H1 (cell line): ENCODE measurements around the gene CHD6. TPM values are rescaled to one million over a fixed set of nuclear protein-coding genes. Genes with fewer than 3 reads are reported as not detected.

ENCODE experiments used
- CTCF ChIA-PET: fragments of 300-600 bp; sonication (Branson Sonifier 250); formaldehyde crosslinking; loops from one replicate; lab custom pipeline; 2021; ENCODE audit not compliant: partially characterized antibody; lab: Charles Lee
- POLR2A ChIA-PET: fragments of 300-600 bp; sonication (Branson Sonifier 250); formaldehyde crosslinking; loops from one replicate; lab custom pipeline; 2021; ENCODE audit warnings: inconsistent platforms; ENCODE audit not compliant: partially characterized antibody; lab: Charles Lee
- DNase-seq, 2 experiments: peaks; one replicate each; pipeline versions ENCODE4 v3.0.0 to v3.0.0-alpha.2; 2010 to 2022; ENCODE audit warnings: low spot score in 2 of 2, low read depth in 1 of 2, mixed read lengths in 1 of 2
- FAIRE-seq: peaks from 2 replicates; lab custom pipeline; 2011; peaks lifted over from hg19 to GRCh38; lab: Jason Lieb, UNC
- H2AFZ ChIP-seq: 2 replicates; pipeline ENCODE4 v1.8.1; 2012; ENCODE audit warnings: low read length, inconsistent platforms
- H2AK5ac ChIP-seq: 2 replicates; pipeline ENCODE4 v1.6.1; 2013; ENCODE audit warnings: low read depth, low read length
- H2BK120ac ChIP-seq: replicated peaks from 2 replicates; pipeline ENCODE3; 2013; ENCODE audit warnings: low read depth, low read length, inconsistent platforms
- H2BK12ac ChIP-seq: 2 replicates; pipeline ENCODE4 v1.6.1; 2013; ENCODE audit warnings: low read depth, low read length
- H2BK15ac ChIP-seq: 2 replicates; pipeline ENCODE4 v1.6.1; 2013; ENCODE audit warnings: low read length
- H2BK20ac ChIP-seq: 2 replicates; pipeline ENCODE4 v1.6.1; 2013; ENCODE audit warnings: low read length
- H2BK5ac ChIP-seq: 2 replicates; pipeline ENCODE4 v1.6.1; 2013; ENCODE audit warnings: low read depth, low read length
- H3K14ac ChIP-seq: 2 replicates; pipeline ENCODE4 v1.6.1; 2013; ENCODE audit warnings: inconsistent platforms; ENCODE audit not compliant: insufficient read length
- H3K18ac ChIP-seq: 2 replicates; pipeline ENCODE4 v1.6.1; 2013; ENCODE audit warnings: low read length; ENCODE audit errors: extremely low read depth
- H3K23ac ChIP-seq: 2 replicates; pipeline ENCODE4 v1.6.1; 2013; ENCODE audit warnings: inconsistent platforms; ENCODE audit not compliant: insufficient read length
- H3K23me2 ChIP-seq: 2 replicates; pipeline ENCODE4 v1.6.1; 2013; ENCODE audit warnings: low read depth, low read length
- H3K27ac ChIP-seq: 2 replicates; pipeline ENCODE4 v1.6.1; 2011; ENCODE audit warnings: low read depth, low read length, inconsistent platforms
- H3K27me3 ChIP-seq, 4 experiments: replicated peaks in 1 of 4; 1 replicate in 1 of 4; 2 replicates in 3 of 4; pipeline versions ENCODE4 v1.6.1 to v1.8.1; 2011 to 2013; ENCODE audit warnings: low read length in 3 of 4, mild to moderate bottlenecking in 3 of 4, inconsistent platforms in 2 of 4, mixed read lengths in 2 of 4, moderate library complexity in 1 of 4; ENCODE audit not compliant: control insufficient read depth in 3 of 4, insufficient read depth in 3 of 4; ENCODE audit errors: extremely low read depth in 1 of 4
- H3K36me3 ChIP-seq, 4 experiments: 2 replicates each; pipeline versions ENCODE4 v1.6.1 to v1.8.1; 2011 to 2013; ENCODE audit warnings: mild to moderate bottlenecking in 4 of 4, low read length in 3 of 4, moderate library complexity in 2 of 4, control low read depth in 1 of 4, inconsistent platforms in 1 of 4; ENCODE audit not compliant: insufficient read depth in 4 of 4, control insufficient read depth in 2 of 4
- H3K4ac ChIP-seq: replicated peaks from 2 replicates; pipeline ENCODE3; 2013; ENCODE audit warnings: low read length, low read depth, mixed read lengths, inconsistent platforms; ENCODE audit not compliant: insufficient read length
- H3K4me1 ChIP-seq, 4 experiments: replicated peaks in 1 of 4; 1 replicate in 1 of 4; 2 replicates in 3 of 4; pipeline versions ENCODE4 v1.6.1 to v1.8.1; 2011 to 2013; ENCODE audit warnings: low read length in 3 of 4, inconsistent platforms in 2 of 4, mixed read lengths in 1 of 4; ENCODE audit not compliant: insufficient read depth in 4 of 4, control insufficient read depth in 3 of 4
- H3K4me2 ChIP-seq, 2 experiments: 2 replicates each; pipeline versions ENCODE4 v1.6.1 to v1.8.1; 2011 to 2013; ENCODE audit warnings: low read depth in 2 of 2, low read length in 2 of 2, control low read depth in 1 of 2, inconsistent platforms in 1 of 2, mild to moderate bottlenecking in 1 of 2; ENCODE audit not compliant: insufficient read depth in 1 of 2
- H3K4me3 ChIP-seq, 4 experiments: fragments of 200-600, 300-600 bp in 1 of 4; sonication (generic), shearing (Covaris generic), sonication (Bioruptor Twin) in 1 of 4; 2 replicates each; pipeline versions ENCODE4 v1.5.1 to v1.8.1; 2011 to 2016; ENCODE audit warnings: low read length in 4 of 4, low read depth in 3 of 4, control low read depth in 2 of 4, inconsistent platforms in 2 of 4, mild to moderate bottlenecking in 2 of 4, mixed read lengths in 1 of 4, moderate library complexity in 1 of 4; ENCODE audit not compliant: insufficient read depth in 2 of 4; ENCODE audit errors: extremely low read depth in 1 of 4
- H3K56ac ChIP-seq: replicated peaks from 2 replicates; pipeline ENCODE3; 2013; ENCODE audit warnings: low read depth, mild to moderate bottlenecking, mixed read lengths, low read length, inconsistent platforms; ENCODE audit not compliant: insufficient read length
- H3K79me1 ChIP-seq: 2 replicates; pipeline ENCODE4 v1.6.1; 2013; ENCODE audit warnings: low read depth, low read length, control low read depth
- H3K79me2 ChIP-seq, 2 experiments: 2 replicates each; pipeline versions ENCODE4 v1.6.1 to v1.8.1; 2012 to 2013; ENCODE audit warnings: low read length in 2 of 2, mild to moderate bottlenecking in 2 of 2, inconsistent platforms in 1 of 2; ENCODE audit not compliant: insufficient read depth in 2 of 2, control insufficient read depth in 1 of 2
- H3K9ac ChIP-seq, 4 experiments: replicated peaks in 1 of 4; 1 replicate in 1 of 4; 2 replicates in 3 of 4; pipeline versions ENCODE4 v1.6.1 to v1.8.1; 2011 to 2013; ENCODE audit warnings: low read depth in 3 of 4, low read length in 3 of 4, control low read depth in 2 of 4, mild to moderate bottlenecking in 2 of 4, moderate library complexity in 2 of 4, inconsistent platforms in 1 of 4; ENCODE audit errors: extremely low read depth in 1 of 4
- H3K9me3 ChIP-seq, 2 experiments: 2 replicates each; pipeline versions ENCODE4 v1.6.1 to v1.8.1; 2012 to 2013; ENCODE audit warnings: mild to moderate bottlenecking in 2 of 2, moderate library complexity in 2 of 2, control low read depth in 1 of 2, inconsistent platforms in 1 of 2, low read depth in 1 of 2, low read length in 1 of 2, mixed read lengths in 1 of 2; ENCODE audit not compliant: insufficient read depth in 2 of 2
- H4K20me1 ChIP-seq, 2 experiments: replicated peaks in 1 of 2; 2 replicates each; pipeline versions ENCODE3 to v1.8.1; 2011 to 2013; ENCODE audit warnings: inconsistent platforms in 2 of 2, low read length in 2 of 2, mild to moderate bottlenecking in 1 of 2; ENCODE audit not compliant: insufficient read depth in 2 of 2, control insufficient read depth in 1 of 2
- H4K5ac ChIP-seq: 2 replicates; pipeline ENCODE4 v1.6.1; 2013; ENCODE audit warnings: low read length, low read depth, mixed read lengths, inconsistent platforms; ENCODE audit not compliant: insufficient read length
- H4K8ac ChIP-seq: 2 replicates; pipeline ENCODE4 v1.8.0; 2013; ENCODE audit warnings: mild to moderate bottlenecking, moderate library complexity, low read length, inconsistent platforms; ENCODE audit not compliant: insufficient read depth; ENCODE audit errors: extremely low read depth
- H4K91ac ChIP-seq: replicated peaks from 2 replicates; pipeline ENCODE3; 2013; ENCODE audit warnings: low read length, mixed read lengths, inconsistent platforms; ENCODE audit not compliant: insufficient read length
- GABPA ChIP-seq: IDR thresholded peaks from 2 replicates; pipeline ENCODE4 v1.6.1; 2011; ENCODE audit warnings: mild to moderate bottlenecking, low read length, moderate library complexity, borderline replicate concordance; ENCODE audit not compliant: insufficient read depth
- POU5F1 ChIP-seq: IDR thresholded peaks from 2 replicates; pipeline ENCODE4 v1.6.1; 2011; ENCODE audit warnings: low read depth, mild to moderate bottlenecking, low read length, moderate library complexity
- RBBP5 ChIP-seq: IDR thresholded peaks from 2 replicates; pipeline ENCODE4 v1.7.1; 2012; ENCODE audit warnings: low read depth, mild to moderate bottlenecking, inconsistent platforms, low read length, moderate library complexity, borderline replicate concordance
- RNF2 ChIP-seq: fragments of 200-900, 300-1000 bp; sonication (generic); IDR thresholded peaks from 2 replicates; pipeline ENCODE4 v1.7.1; 2016; ENCODE audit warnings: borderline replicate concordance, low read depth, mild to moderate bottlenecking, antibody characterized with exemption, low read length; ENCODE audit not compliant: poor library complexity, severe bottlenecking; ENCODE audit errors: missing control alignments
- TAF7 ChIP-seq: optimal IDR thresholded peaks from 2 replicates; pipeline ENCODE3; 2011; ENCODE audit warnings: low read depth, mild to moderate bottlenecking, inconsistent platforms, low read length, moderate library complexity, borderline replicate concordance
- TCF12 ChIP-seq: IDR thresholded peaks from 2 replicates; pipeline ENCODE4 v1.6.1; 2011; ENCODE audit warnings: low read depth, mild to moderate bottlenecking, low read length
- TEAD4 ChIP-seq: IDR thresholded peaks from 2 replicates; pipeline ENCODE4 v1.6.1; 2012; ENCODE audit warnings: low read depth, low read length, inconsistent platforms, mixed read lengths
- ZNF274 ChIP-seq: IDR thresholded peaks from 2 replicates; pipeline ENCODE4 v1.7.0; 2012; ENCODE audit warnings: low read length, borderline replicate concordance; ENCODE audit errors: extremely low read depth
- whole genome bisulfite sequencing, 2 experiments: shearing (Covaris generic) in 1 of 2; methylation state at CpG; one replicate each; pipeline versions ENCODE4 v1.1.6 to v1.1.7; 2013 to 2015; ENCODE audit warnings: low lambda C conversion rate in 2 of 2, mixed read lengths in 2 of 2, inconsistent platforms in 1 of 2, low coverage in 1 of 2, missing lambda C conversion rate in 1 of 2; ENCODE audit not compliant: insufficient replicate concordance in 2 of 2, insufficient coverage in 1 of 2, insufficient read length in 1 of 2; ENCODE audit errors: extremely low coverage in 1 of 2, missing lambda C conversion rate in 1 of 2; 5-methylcytosine and 5-hydroxymethylcytosine counted together
- polyA plus RNA-seq, 7 experiments: library from polyadenylated mRNA; depleted of rRNA in 3 of 7; stranded (reverse) in 5 of 7; unstranded in 2 of 7; fragments of >200 nt in 5 of 7; fragments of 200-250 nt in 2 of 7; gene quantifications; 1 replicate in 5 of 7; 2 replicates in 1 of 7; 4 replicates in 1 of 7; pipeline versions ENCODE4 v1.2.1 to v1.2.3, GENCODE V29; 2011 to 2013; ENCODE audit warnings: missing spikeins in 2 of 7, mixed read lengths in 2 of 7
- total RNA-seq: library from RNA; stranded (reverse); fragmentation: NEBNext Ultra II Directional; extraction: Animal tissue kit (Norgen Biotek cat#: 25700); gene quantifications from 2 replicates; pipeline ENCODE4 v1.2.1, GENCODE V29; 2021

The CHD6 gene
- total and polyA plus RNA-seq, 2 of the 8 experiments (the other 6 are each of a cell fraction or from before 2014, with no cell fraction given) = 11.1 to 62.9 TPM

GRCh38 chr20:41369673-41370072 lies 248.5 kb downstream of the CHD6 start:
- Histone ChIP-seq H3K9me3 (peaks cover 8 to 9% of the 10 kb centered on the region in 2 experiments; a peak in 3 of 4 replicates), H3K14ac (no peak overlapping the region), H4K5ac (no peak overlapping the region), H3K4me2 (no peak overlapping the region), H3K56ac (no peak overlapping the region), H3K79me1 (no peaks in the 10 kb centered on the region), H3K4me3 (no peak overlapping the region), H3K36me3 (no peaks in the 10 kb centered on the region), H2BK20ac (no peak overlapping the region), H2BK15ac (no peak overlapping the region), H3K27me3 (peaks cover 18 to 37% (median 33%) of the 10 kb centered on the region in 4 experiments), H3K4me1 (peaks cover 0 to 2% (median 0%) of the 10 kb centered on the region in 4 experiments; a peak in 3 of 7 replicates), H3K23ac (no peak overlapping the region), H4K20me1 (peaks cover 2 to 8% of the 10 kb centered on the region in 2 experiments), H2BK120ac (no peak overlapping the region), H2BK12ac (no peak overlapping the region), H4K91ac (no peak overlapping the region), H3K4ac (no peak overlapping the region), H2AK5ac (no peak overlapping the region), H3K79me2 (no peaks in the 10 kb centered on the region), H2AFZ (no peak overlapping the region), H3K27ac (no peak overlapping the region), H2BK5ac (no peak overlapping the region), H4K8ac (no peak overlapping the region), H3K9ac (no peak overlapping the region), H3K18ac (no peak overlapping the region), H3K23me2 (peaks cover 7% of the 10 kb centered on the region; the same call in 1 of the 2 replicates)
- POLR2A ChIA-PET = interaction anchor here (1.1 kb wide), 1 partner anchor 12 kb away, joined by 3 read pairs; no protein-coding TSS in a partner anchor
- 95% methylated on average over 2 of the region's 2 CpGs; no CpG with 5 or more reads in 1 of the 2 experiments for WGBS, 2 experiments
- CTCF ChIA-PET = interaction anchor here (1.3 to 1.8 kb wide), 4 partner anchors 10 to 29 kb away, joined by 3 to 7 read pairs (median 6); partner anchors contain the start of gene LPIN3
- TF ChIP-seq POU5F1 (no peak), RBBP5 (no peak), ZNF274 (no peak), TEAD4 (no peak), TCF12 (no peak), GABPA (no peak), TAF7 (no peak), RNF2 (no peak)
- FAIRE-seq (no peak), DNase-seq (no peak)
